NCI-H345 (cell line): ENCODE data around the gene THOC6.
"Not testable (repeated sequence)": the region's sequence is repeated elsewhere in the genome, so short reads cannot be mapped to it uniquely, and the experiment has no call there.

Experiments
- DNase-seq: peaks from one replicate; lab custom pipeline; 2025; lab: John Stamatoyannopoulos, UW

Gene THOC6

DNA sequence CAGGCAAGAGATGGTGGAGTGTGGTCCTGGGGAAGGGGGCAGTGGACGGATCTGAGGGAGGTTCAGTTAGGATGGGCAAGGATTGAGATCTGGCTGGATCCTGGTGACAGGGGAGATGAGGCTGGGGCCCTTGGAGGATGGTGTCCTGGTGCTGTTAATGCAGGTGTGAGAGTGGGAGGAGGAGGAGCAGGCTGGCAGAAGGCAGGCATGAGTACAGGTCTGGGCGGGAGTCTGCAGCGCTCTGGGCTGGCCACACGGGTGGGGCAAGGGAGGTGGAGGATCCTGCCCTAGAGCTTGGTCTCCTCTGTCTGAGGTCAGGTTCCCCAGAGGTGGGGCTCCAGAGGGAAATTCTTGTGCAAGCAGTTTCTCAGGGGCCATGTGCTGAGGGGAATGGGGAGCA lies 48.3 kb downstream of the THOC6 start:
- DNase-seq: not testable (repeated sequence)

GRCh38 chr16:3072576-3073263 lies 48.9 kb downstream of the THOC6 start:
- DNase-seq: not testable (repeated sequence)

- DNase-seq: no peak
Observed at GRCh38 chr16:3073448-3073847, 49.6 kb downstream of the THOC6 start.

- no peak for DNase-seq
Observed at GRCh38 chr16:3074860-3075522, 51.2 kb downstream of the THOC6 start.

DNA sequence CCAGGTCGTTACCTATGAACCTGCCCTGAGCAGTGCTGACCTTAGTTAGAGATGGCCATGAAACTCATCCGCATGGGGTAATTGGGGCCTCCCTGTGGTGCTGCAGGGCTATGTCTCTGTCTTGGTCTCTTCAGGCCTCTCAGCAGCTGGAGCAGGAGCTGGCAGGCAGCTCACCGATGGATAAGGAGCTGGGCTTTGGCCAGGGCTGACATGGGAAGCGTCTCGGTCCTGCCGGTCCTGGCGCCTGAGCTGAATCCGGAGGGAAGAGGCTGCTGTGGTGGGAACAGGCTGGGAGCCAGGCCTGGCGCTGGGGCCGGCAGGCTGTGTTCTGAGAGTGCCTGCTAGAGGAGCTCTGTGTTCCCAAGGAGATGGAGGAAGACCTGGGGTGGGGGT lies 51.7 kb downstream of the THOC6 start:
- DNase-seq: no peak

- not testable (repeated sequence) for DNase-seq
Observed at GRCh38 chr16:3075946-3076345, 52.1 kb downstream of the THOC6 start.

DNA sequence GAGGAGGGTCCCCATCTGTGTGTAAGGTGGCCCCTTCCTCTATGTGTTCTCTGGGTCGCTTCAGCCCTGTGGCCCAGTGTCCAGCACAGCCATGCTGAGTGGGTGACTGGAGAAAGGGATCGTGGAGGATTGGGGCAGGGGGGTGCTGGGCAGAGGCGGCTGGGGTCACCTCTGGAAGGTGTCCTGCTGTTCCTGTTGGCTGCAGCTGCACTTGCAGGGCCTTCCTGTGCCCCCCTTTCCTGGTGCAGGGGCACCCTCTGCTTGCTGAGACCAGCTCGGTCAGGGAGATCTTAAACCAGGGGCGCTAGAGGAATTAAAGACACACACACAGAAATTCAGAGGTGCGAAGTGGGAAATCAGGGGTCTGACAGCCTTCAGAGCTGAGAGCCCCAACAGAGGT lies 52.7 kb downstream of the THOC6 start:
- no peak for DNase-seq
